HepG2 (cell line): ENCODE data around the gene ZNF79. TPM values are rescaled to one million over a fixed set of nuclear protein-coding genes. Genes with fewer than 3 reads are reported as not detected.
A peak's percentile ranks its signal among the peaks of the same experiment; 100 is the strongest.

Experiments used
- FOSL2 ChIP-seq: sonication (generic); formaldehyde crosslinking; IDR thresholded peaks from 2 replicates; pipeline ENCODE4 v1.4.0; 2020; ENCODE audit warnings: missing genetic modification reagents
- GTF2F1 ChIP-seq: fragments of 150-350 bp; IDR thresholded peaks from 2 replicates; pipeline ENCODE4 v1.6.1; 2014; ENCODE audit warnings: low read length
- HIVEP1 ChIP-seq: sonication (generic); formaldehyde crosslinking; IDR thresholded peaks from 2 replicates; pipeline ENCODE4 v1.4.0; 2020; ENCODE audit warnings: mild to moderate bottlenecking, missing genetic modification reagents
- NRL ChIP-seq: sonication (generic); formaldehyde crosslinking; IDR thresholded peaks from 2 replicates; pipeline ENCODE4 v1.5.0; 2020; ENCODE audit warnings: missing genetic modification reagents, mild to moderate bottlenecking, moderate library complexity, borderline replicate concordance
- TEAD3 ChIP-seq: optimal IDR thresholded peaks from 2 replicates; pipeline ENCODE3; 2016; ENCODE audit warnings: borderline replicate concordance
- TOPORS ChIP-seq: sonication (generic); formaldehyde crosslinking; IDR thresholded peaks from 2 replicates; pipeline ENCODE4 v1.8.0; 2023; ENCODE audit warnings: mild to moderate bottlenecking, missing genetic modification reagents
- ZBED4 ChIP-seq: sonication (generic); formaldehyde crosslinking; IDR thresholded peaks from 2 replicates; pipeline ENCODE4 v1.4.0; 2020; ENCODE audit warnings: missing genetic modification reagents, borderline replicate concordance
- ZNF329 ChIP-seq: sonication (generic); formaldehyde crosslinking; IDR thresholded peaks from 2 replicates; pipeline ENCODE4 v1.9.0; 2021; ENCODE audit warnings: low read depth, mild to moderate bottlenecking, missing genetic modification reagents
- ZNF709 ChIP-seq: sonication (generic); formaldehyde crosslinking; IDR thresholded peaks from 2 replicates; pipeline ENCODE4 v1.5.0; 2020; ENCODE audit warnings: mild to moderate bottlenecking, missing genetic modification reagents
- ZNF784 ChIP-seq: sonication (generic); formaldehyde crosslinking; IDR thresholded peaks from 2 replicates; pipeline ENCODE4 v1.5.1; 2020; ENCODE audit warnings: missing genetic modification reagents, mild to moderate bottlenecking, borderline replicate concordance
- ZSCAN29 ChIP-seq: sonication (generic); formaldehyde crosslinking; conservative IDR thresholded peaks from 2 replicates; pipeline ENCODE4 v1.4.0; 2020; ENCODE audit warnings: mild to moderate bottlenecking, missing genetic modification reagents
- polyA plus RNA-seq, 8 experiments: library from polyadenylated mRNA; depleted of rRNA in 3 of 8; stranded (reverse) in 7 of 8; unstranded in 1 of 8; fragments of >200 nt; fragmentation: Illumina TruSeq in 4 of 8; extraction: Trizol in 4 of 8; gene quantifications; 2 replicates each; pipeline versions ENCODE4 v1.2.1 to v1.2.3, GENCODE V29; 2011 to 2016; ENCODE audit warnings: low read depth in 4 of 8, missing spikeins in 1 of 8, mixed read lengths in 1 of 8; ENCODE audit not compliant: insufficient read depth in 1 of 8
- total RNA-seq, 5 experiments: library from RNA; depleted of rRNA; stranded (reverse); fragments of >200 nt; fragmentation: Illumina TruSeq; extraction: Trizol; gene quantifications; 2 replicates each; pipeline ENCODE4 v1.2.3, GENCODE V29; 2016; ENCODE audit warnings: low read depth in 1 of 5
- TF ChIP-seq, protein P1 (sequence below): sonication (generic); formaldehyde crosslinking; IDR thresholded peaks from 2 replicates; pipeline ENCODE4 v1.5.1; 2020; ENCODE audit warnings: missing genetic modification reagents, mild to moderate bottlenecking, borderline replicate concordance
- TF ChIP-seq, protein P2 (sequence below): sonication (generic); formaldehyde crosslinking; IDR thresholded peaks from 2 replicates; pipeline ENCODE4; 2020; ENCODE audit warnings: missing genetic modification reagents, mild to moderate bottlenecking, borderline replicate concordance

The ZNF79 gene
- total and polyA plus RNA-seq, 2 of the 13 experiments (the other 11 are each of a cell fraction or from before 2014, with no cell fraction given): 3.7 to 8.1 TPM

- TF ChIP-seq, protein P1, sequence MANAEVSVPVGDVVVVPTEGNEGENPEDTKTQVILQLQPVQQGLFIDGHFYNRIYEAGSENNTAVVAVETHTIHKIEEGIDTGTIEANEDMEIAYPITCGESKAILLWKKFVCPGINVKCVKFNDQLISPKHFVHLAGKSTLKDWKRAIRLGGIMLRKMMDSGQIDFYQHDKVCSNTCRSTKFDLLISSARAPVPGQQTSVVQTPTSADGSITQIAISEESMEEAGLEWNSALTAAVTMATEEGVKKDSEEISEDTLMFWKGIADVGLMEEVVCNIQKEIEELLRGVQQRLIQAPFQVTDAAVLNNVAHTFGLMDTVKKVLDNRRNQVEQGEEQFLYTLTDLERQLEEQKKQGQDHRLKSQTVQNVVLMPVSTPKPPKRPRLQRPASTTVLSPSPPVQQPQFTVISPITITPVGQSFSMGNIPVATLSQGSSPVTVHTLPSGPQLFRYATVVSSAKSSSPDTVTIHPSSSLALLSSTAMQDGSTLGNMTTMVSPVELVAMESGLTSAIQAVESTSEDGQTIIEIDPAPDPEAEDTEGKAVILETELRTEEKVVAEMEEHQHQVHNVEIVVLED: peak; percentile 75
- peak; percentile 41; the same call in 1 of the 2 replicates for TF ChIP-seq FOSL2 (CRISPR knock-in tag)
- no peak for TF ChIP-seq ZNF784 (CRISPR knock-in tag)
- peak; percentile 36; the same call in 1 of the 2 replicates for TF ChIP-seq HIVEP1
- TF ChIP-seq, protein P2, sequence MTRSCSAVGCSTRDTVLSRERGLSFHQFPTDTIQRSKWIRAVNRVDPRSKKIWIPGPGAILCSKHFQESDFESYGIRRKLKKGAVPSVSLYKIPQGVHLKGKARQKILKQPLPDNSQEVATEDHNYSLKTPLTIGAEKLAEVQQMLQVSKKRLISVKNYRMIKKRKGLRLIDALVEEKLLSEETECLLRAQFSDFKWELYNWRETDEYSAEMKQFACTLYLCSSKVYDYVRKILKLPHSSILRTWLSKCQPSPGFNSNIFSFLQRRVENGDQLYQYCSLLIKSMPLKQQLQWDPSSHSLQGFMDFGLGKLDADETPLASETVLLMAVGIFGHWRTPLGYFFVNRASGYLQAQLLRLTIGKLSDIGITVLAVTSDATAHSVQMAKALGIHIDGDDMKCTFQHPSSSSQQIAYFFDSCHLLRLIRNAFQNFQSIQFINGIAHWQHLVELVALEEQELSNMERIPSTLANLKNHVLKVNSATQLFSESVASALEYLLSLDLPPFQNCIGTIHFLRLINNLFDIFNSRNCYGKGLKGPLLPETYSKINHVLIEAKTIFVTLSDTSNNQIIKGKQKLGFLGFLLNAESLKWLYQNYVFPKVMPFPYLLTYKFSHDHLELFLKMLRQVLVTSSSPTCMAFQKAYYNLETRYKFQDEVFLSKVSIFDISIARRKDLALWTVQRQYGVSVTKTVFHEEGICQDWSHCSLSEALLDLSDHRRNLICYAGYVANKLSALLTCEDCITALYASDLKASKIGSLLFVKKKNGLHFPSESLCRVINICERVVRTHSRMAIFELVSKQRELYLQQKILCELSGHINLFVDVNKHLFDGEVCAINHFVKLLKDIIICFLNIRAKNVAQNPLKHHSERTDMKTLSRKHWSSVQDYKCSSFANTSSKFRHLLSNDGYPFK: peak; percentile 78; the same call in 1 of the 2 replicates
- peak; percentile 82; the same call in 1 of the 2 replicates for TF ChIP-seq TOPORS (CRISPR knock-in tag)
- TF ChIP-seq TEAD3: peak; percentile 63
- TF ChIP-seq NRL: peak; percentile 37; the same call in 1 of the 2 replicates
- peak; percentile 88 for TF ChIP-seq ZNF709 (CRISPR knock-in tag)
- TF ChIP-seq ZNF329: no peak; the same call in 1 of the 2 replicates
- TF ChIP-seq GTF2F1: peak; percentile 92
- peak; percentile 91; the same call in 1 of the 2 replicates for TF ChIP-seq ZSCAN29 (CRISPR knock-in tag)
- no peak; the same call in 1 of the 2 replicates for TF ChIP-seq ZBED4
These were observed 26.8 kb downstream of the ZNF79 start, which contains the start of the genes LRSAM1 and RPL12 (continued) for GRCh38 chr9:127450830-127451607.
